ENCODE results near the gene EDAR.

The EDAR gene

DNA sequence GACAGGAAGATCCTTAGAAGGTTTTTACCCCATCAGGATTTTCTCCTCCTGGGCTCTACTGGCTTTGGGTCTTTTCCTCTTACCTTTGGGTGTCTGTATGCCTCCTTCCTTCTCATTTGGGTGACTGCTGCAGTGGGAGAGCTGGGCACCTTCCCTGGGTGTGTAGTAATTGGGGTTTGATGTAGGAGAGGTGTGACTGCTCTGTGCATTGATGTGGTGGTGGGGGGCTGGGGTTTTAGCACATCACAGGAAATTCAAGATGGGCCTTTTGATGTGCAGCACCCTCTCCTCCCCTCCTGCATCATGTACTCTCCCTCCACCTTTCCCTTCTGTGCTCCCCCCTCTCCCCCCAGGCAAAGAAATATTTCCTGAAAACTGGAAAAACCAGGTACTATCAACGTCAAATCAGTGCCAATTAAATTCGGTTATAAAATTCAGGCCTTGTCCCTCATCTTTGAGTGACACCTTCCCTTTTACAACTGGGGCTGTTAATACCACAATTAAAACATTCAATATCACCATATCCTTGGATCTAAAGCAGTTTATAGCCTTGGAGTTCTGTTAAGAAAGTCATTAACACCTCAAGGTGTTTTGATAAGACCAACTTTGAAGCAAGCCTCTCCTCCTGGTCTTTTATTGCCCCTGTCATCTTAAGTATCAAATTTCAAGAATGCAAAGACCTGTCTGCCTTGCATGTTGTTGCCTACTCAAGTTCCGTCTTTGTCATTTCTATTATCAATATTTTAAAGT is 23.3 kb downstream of the EDAR start:
- no peak for DNase-seq

DNA sequence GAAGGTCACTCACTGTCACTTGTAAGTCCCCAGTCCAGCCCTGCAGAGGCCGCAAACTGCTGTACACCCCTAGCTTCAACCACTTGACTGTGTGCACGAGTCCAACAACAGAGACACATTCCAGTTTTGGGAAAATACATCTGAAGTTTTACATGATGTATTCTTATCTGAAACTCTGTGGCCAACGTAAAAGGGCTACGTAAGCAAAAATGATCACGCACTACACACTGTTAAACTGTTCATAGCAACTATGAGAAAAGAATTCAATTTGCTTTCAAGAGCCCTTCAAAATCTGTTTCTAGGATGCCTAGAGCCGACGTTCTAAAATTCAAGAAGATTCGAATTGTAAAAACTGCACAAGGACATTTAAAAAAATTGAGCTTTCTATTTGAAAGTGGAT is 26.0 kb downstream of the EDAR start:
- no peak for DNase-seq

DNA sequence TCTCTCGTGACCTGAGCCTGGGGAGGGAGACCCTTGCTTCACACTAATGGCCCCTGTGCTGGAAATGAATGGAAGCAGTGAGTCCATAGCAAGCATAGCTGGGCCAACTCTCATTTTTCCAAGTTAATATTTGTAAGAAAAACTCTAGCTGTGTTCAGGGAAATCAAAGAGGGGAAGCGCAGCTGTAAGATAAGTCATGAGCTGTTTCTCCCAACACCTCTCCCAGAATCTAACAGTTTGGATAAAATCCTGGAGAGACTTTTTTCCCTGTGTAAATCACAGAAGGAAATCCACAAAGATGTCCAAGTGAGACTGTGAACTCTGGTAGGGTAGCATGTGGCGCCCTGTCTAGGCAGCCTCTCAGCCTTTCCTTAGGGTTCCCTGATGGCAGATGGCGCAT is 27.2 kb downstream of the EDAR start:
- DNase-seq: no peak

DNA sequence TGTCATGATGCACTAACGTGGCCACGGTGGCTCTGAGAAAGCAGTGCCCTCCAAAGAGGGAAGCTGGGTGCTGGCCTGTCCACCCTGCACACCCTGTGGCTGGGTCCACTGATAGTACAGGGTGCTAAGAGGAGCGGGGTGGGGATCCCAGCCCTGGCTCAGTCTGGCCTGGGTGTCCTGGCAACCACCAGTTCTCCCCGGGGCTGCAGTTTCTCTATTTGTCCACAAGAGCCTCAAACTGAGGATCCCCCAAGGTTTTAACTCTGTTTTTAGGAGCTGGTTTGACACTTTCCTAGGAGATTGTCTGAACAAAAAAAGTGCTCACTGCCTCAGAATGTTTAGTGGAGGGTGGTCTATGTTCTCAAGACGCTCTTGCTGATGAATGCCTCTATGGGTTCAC is 29.0 kb downstream of the EDAR start:
- no peak for DNase-seq

DNA sequence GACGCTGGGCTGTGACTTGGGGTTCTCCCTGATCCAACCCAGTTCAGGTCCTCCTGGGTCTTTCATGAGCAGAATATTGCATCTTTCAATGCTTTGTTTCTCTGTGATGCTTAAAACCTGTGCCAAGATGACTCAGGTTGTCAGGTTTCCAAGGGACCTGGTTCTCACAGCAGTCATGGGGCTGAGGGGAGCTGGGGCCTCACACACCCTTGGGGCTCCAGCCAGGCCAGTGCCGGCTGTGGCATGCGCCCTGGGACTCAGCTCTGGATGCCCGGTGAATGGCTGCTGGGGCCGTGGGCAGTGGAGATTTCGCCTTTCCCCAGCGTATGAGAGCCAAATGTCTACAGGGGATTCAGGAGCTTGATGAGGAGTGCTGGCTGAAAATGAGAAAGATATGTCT is 29.6 kb downstream of the EDAR start:
- DNase-seq: no peak

DNA sequence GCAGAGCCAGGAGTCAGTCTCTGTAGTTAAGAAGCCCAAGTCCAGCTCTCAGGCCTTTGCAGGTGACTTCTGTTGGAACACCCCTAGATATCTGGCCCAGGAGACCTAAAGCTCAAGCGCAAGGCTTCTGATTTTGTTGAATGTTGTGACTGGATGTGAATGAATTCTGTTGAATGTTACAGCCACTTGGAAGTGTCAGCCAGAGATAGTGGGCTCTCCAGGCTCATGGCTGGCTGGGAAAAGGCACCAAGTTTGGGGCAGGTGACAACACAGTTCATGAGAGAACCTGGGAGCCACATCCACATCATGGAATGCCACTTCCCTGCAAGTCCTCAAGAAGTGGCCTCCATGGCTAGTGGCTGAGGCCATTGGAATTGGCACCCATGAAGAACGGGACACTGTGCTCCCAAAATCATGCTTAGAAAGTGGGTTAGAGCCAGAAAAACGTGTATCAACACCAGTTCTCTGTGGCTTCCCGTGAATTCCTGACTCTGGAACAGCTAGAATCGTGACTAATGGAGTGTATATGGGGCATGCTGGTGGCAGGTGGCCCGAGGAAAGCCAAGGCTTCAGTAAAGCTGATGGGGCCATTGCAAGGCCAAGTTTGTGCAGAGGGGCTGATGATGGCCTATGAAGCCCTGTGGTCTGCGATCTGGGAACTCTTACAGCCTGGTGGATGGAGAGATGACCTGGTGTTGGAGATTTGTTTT is 30.2 kb downstream of the EDAR start:
- no peak for DNase-seq

DNA sequence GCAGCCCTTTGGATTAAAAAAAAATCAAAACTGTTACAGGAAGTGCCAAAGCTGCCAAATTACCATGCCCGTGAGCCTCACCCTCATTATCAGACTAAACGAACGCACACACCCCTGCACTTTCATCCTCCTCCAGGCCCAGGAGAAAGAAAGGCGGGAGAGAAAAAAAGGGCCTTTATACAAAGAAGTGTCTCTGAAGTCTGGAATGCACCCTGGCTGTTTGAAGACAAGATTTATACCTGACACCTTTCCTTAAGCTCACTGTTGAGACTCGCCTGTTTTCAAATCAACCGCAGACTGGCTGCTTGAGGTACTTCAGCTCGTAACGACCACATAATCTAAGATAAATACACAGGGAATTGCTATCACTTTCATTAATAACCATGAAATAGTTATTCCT is 31.0 kb downstream of the EDAR start:
- no peak for DNase-seq

DNA sequence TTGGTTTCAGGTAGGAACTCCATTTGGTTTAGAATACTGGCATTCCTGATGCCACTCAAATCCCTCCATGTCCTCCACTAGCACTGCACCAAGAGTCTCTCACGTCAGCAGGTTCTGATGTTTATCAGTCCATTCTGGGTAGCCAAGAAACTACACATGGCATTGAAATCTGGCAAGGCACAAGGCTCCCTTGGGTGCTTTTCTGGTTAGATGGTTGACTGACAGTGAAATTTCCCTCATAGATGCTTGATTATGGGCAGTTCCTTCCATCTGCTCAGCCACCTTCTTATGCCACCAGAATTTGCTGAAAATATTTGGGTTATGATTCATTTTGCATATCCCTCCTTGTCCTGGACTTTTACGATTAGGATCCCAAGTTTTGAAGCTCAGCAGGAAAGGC is 32.6 kb downstream of the EDAR start:
- DNase-seq: no peak

DNA sequence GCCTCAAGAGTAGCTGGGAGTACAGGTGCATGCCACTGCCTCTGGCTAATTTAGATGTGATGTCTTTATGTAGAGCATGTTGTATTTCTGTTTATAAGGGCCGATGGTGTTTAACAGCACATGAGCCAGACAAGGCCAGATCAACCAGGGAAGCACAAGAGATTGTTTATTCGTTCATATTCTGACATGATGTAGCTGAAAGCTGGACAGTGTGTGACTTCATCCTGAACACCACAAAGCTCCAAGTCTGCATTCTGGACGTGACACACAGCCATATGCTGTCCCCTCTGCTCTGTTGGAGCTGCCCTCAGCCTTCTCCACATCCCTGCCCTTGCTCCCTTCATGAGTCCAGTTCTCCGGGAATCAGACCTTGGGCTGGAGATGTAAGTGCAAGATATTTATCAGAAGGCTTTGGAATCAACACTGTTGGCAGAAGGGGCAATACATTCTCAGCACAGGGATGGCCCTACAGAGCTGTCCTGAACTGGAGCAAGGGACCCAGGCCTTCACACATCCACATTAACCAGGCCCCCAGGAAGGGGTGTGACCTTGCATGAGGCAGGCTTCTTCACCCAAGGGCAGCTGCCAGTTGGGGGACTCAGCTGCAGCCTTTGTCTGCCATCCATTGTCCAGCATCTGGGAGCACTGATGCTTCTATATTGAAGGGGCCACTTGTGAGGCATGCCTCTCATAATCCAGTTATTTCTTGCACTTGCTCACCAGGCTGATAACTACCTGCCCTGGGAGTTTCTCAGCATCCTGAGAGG is 38.5 kb downstream of the EDAR start:
- DNase-seq: no peak

DNA sequence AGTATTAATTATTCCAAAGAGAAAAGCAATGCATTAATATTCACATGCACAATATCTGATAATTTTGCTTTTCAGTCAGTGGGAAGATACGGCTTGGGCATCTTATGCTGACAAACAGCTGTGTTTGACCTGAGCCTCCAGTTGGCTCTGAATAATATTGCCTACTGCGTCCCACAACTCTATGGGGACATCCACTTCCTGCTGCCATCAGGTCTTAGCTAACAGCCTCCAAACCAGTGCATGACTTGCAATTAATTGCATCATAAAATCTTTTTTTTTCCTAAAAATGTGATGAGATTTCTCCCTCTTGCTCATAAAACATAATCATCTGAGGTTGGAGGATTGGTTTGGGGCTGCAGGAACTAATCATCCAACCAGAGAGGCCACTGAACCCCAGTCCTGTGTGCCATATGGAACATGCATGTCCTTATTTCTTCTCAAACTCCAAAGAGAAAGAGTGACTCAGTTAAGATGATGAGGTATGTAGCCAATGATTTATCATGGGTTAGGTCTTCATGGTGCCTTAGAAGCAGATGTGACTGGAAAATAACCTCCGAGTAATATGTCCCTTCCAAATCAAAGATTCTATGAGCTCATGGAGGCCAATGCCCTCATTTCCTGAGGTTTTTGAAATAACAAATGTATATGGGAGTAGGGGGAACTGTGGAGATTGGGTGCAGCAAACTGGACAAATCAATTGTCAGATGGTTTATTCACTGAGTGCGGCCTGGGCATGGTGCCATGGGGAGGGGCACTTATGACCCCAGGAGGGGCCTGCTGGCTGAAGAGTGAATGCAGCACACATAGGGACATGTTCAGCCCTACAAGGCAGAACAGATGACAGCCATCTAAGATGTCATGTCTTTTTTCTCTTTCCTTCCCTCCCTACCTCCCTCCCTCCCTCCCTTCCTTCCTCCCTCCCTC is 39.4 kb downstream of the EDAR start:
- DNase-seq: no peak

DNA sequence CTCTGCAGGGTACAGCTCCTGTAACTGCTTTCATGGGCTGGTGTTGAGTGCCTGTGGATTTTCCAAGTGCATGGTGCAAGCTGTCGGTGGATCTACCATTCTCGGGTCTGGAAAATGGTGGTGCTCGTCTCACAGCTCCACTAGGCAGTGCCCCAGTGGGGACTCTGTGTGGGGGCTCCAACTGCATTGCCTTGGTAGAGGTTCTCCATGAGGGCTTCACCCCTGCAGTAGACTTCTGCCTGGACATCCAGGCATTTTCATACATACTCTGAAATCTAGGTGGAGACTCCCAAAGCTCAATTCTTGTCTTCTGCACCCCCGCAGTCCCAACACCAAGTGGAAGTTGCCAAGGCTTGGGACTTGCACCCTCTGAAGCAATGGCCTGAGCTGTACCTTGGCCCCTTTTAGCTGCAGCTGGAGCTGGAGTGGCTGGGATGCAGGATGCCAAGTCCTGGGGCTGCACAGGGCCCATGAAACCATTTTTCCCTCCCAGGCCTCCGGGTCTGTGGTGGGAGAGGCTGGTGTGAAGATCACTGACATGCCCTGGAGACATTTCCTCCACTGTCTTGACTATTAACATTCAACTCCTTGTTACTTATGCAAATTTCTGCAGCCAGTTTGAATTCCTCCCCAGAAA is 41.6 kb downstream of the EDAR start:
- no peak for DNase-seq

DNA sequence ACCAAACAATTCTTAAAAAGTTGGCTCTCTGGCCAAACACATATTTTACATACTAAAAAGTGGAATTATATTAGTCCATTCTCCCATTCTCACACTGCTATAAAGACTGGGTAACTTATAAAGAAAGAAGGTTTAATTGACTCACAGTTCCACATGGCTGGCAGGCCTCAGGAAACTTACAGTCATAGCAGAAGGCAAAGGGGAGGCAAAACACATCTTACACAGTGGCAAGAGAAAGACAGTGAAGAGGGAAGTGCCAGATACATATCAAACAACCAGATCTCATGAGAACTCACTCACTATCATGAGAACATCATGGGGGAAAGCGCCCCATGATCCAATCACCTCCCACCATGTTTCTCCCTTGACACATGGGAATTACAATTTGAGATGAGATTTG is 42.6 kb downstream of the EDAR start:
- no peak for DNase-seq

DNA sequence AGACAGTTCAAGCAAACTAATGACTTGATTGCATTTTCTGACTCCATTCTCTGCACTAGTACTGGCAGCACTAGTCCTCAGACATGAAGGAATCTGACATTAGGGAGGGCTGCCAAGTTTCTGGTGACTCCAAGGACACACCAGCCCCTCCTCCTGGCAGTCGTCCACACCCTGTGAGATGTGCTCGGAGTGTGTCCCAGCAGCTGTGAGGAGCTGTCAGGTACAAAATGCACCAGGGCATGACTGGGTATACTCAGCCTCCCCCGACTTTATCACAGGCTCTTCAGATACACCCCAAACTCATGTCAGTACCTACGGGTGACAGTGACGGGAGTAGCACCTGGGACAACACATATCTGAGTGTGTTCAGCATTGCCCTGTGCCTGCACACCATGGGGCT is 43.1 kb downstream of the EDAR start:
- no peak for DNase-seq

DNA sequence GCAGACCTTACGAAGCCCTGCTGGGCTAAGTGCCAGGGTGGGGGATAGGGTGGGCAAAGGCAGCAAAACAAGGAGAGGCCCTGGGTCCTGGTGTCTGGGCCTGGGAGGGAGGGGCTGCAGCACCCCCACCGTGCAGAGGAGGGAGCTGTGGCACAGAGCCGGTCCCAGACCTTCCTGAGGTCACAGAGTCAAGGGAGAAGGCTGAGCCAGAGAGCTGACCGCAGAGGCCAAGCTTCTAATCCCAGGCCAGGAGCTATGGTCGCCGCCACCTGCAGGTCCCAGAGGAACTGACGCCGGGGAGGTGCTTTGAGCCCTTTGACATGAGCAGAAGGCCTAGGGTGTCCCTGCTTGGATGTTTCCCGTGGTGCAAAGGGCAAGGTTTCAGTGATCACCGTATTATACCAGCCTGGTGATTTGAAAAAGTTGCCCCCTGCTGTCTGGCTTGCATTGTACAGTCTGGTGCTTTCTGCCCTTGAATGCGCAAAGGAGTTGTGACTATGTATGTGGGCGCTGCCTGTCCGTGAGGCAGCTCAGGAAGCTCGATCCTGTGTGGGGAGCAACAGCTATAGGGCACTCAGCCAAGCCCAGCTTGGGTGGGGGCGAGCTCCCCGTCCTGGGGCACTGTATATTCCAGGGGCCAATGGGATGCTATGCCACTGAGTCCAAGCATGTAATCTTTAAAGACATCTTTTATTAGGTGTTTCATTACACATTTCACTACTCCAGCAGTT is 44.3 kb downstream of the EDAR start:
- DNase-seq: no peak

DNA sequence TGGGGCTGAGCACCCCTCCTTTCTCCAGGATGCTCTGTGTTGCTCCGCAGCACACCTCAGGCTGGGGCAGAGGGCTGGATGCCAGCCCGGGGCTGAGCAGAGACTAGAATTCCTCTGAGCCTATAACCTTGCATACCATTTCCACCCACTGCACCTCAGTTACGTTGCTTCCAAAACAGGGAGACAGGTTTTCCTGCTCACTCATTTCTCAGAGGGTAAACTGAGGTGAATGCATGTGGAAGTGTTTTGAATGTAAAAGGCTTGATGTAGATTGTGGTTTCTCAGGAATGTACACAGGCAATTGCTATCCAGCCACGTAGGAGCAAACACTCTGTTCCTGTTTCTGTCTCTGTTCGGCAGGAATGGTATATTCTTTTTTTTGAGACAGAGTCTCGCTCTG is 45.3 kb downstream of the EDAR start:
- no peak for DNase-seq

DNA sequence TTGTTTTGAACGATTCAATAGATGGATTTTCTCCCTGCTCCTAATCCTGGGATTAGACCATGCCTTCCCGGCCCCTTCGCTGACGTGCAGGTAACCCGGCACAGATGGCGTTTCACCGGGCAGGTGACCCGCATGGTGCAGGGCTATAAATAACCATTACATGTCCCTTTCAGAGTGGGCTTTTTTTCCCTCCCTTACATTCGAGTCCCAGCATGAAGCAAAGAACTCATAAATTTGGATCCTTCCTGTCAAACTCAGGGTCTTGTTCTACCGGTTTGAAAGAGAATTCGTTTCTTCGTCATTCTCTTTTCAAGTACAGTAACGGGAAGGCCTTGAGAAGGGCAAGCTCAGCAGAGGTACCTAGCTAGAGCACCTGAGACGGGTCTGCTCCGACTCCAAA is 46.1 kb downstream of the EDAR start:
- no peak for DNase-seq

DNA sequence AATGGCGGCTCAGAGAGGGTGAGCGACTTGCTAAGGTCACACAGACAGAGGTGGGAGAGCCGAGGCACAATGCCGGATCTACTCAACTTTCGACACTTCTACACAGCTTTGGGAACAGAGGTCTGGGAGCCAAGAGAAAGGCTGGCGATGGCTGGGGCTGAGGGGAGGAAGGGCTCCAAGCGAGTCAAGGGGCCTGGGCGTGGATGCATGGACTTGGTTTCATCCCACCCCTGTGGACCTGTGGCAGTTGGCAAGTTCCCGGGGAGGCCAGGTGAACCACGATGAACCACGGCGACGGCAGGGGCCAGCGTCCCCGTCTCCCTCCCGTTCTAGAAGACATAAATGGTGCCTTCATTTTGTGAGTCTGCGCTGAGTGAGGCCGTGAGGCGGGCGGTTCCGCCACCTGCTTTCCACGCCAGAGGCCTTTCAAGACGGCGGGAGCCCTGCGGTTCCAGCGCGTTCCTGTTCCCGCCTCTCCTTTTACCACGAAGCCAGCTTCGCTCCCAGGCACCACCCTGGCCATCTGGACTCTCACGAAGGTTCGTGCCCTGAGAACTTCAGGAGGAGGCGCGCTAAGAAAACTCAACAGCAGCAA is 46.7 kb downstream of the EDAR start:
- DNase-seq: no peak

DNA sequence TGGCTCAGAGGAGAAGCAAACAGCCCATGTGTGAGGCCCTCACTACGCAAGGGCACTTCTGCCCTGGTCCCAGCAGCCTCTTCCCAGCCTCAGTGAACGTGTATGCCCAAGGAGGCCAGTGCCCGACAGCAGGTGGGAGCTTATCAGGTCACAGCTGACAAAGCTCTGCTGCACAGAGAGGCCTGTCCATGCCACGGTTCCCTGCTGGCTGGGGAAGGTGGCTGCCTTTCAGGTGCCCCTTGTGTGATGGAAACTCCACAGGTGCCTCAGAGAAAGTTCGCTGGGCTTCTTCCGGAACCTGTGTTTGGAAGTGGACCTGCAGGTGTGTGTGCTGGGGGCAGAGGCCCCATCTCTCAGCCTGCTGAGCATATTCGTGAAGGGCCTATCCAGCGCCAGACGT is 47.3 kb downstream of the EDAR start:
- DNase-seq: no peak

DNA sequence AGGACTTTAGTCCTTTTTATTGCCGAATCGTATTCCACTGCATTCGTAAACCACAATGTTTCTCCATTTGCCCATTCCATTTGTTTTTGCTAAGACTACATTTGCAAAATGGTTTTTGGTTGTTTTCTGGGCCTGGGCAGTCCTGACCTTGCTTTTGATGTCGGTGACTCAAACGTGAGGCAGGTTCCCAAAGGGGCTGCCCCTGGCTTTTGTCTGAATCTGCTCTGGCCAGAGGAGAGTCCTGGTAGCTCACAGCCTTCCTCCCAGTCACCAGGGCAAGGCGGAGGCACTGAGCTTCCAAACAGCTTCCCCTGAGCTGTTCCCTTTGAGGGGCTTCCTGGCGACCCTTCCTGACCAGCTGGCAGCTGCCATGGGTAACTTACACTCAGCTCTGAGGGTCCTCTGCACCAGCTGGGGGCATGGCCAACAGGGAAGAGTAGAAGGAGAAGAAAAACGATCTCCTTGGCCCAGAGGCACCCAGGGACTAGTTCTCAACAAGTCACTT is 47.8 kb downstream of the EDAR start:
- DNase-seq: no peak

DNA sequence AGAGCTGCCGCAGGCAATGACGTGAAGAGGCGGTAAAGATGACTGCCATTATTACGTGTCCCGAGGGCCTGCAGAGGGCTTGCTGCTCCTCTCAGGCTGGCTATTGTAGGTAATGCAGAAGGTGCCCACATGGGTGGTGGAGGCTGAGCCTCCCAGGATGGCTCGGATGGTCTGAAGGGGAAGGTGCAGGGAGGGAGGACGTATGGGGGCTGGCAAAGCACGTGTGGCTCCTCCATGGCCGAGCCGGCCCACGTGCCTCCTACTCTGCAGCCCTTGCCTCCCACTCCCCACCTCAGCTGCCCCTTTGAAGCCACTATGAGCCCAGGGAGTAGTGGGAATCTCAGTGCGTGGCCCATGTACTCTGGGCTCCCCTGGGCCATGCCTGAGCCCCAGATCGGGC is 48.9 kb downstream of the EDAR start:
- no peak for DNase-seq

DNA sequence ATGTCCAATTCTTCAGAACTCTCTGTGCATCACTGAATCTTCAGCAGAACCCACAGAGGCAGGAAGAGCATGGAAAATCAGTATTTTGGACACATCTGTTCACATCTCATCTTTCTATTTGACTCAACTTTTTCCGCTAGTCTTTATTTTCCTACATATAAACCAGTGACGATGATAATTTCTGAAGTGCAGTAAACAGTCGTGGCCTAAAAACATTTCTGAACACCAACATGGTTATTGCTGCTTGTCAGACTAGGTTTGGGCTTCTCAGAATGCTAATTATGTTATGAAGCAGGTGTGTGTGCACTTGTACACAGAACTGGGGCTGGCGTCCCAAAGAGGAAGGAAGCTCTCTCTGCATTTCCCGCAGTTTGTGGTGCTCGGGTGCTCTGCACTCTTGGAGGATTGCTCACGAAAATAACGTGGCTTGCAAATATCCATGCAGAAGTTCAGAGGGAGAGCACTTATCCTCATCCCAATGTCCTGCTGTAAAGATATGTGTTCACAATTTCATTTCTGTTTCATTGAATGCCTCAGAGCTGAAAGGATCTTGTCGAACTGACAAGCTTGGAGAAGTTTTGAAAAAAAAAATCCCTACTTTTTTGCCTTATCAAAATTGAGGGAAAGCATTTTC is 50.8 kb downstream of the EDAR start:
- DNase-seq: no peak
